ENCODE results near the gene NFYA.

The NFYA gene

GRCh38 chr6:41047306-41047705 is 25.5 kb upstream of the NFYA start:
- no peak for DNase-seq

- no peak for DNase-seq
Observed at GRCh38 chr6:41047745-41048732, 24.7 kb upstream of the NFYA start.

- DNase-seq = no peak
Observed at GRCh38 chr6:41049521-41049920, 23.3 kb upstream of the NFYA start.

GRCh38 chr6:41049955-41050354 is 22.8 kb upstream of the NFYA start:
- DNase-seq = no peak

GRCh38 chr6:41050536-41050935 is 22.2 kb upstream of the NFYA start:
- DNase-seq = no peak

GRCh38 chr6:41051873-41052272 is 20.9 kb upstream of the NFYA start:
- no peak for DNase-seq

- no peak for DNase-seq
Observed at GRCh38 chr6:41053041-41053440, 19.7 kb upstream of the NFYA start, which contains the start of gene APOBEC2. APOBEC2 (plus strand) TSS chr6:41053202; CDS start chr6:41053348, 146 bp downstream.

- DNase-seq = no peak
Observed at GRCh38 chr6:41054511-41054910, 18.3 kb upstream of the NFYA start.

- DNase-seq = no peak
Observed at GRCh38 chr6:41055149-41055548, 17.6 kb upstream of the NFYA start.

GRCh38 chr6:41056768-41057490 is 15.8 kb upstream of the NFYA start:
- DNase-seq = no peak

GRCh38 chr6:41058783-41059181 is 14.0 kb upstream of the NFYA start:
- no peak for DNase-seq

GRCh38 chr6:41059556-41059955 is 13.2 kb upstream of the NFYA start:
- no peak for DNase-seq

GRCh38 chr6:41061196-41061726 is 11.5 kb upstream of the NFYA start:
- DNase-seq = no peak

GRCh38 chr6:41062056-41062455 is 10.7 kb upstream of the NFYA start:
- DNase-seq = no peak

GRCh38 chr6:41063884-41064285 is 8.9 kb upstream of the NFYA start:
- DNase-seq = no peak

GRCh38 chr6:41064841-41065240 is 7.9 kb upstream of the NFYA start:
- DNase-seq = no peak

- DNase-seq = no peak
Observed at GRCh38 chr6:41065550-41066026, 7.2 kb upstream of the NFYA start.

GRCh38 chr6:41066867-41067304 is 5.9 kb upstream of the NFYA start:
- DNase-seq = peak; percentile 68

GRCh38 chr6:41071501-41071922 is 1.3 kb upstream of the NFYA start:
- DNase-seq = no peak

- DNase-seq = peak; percentile 100
Observed at GRCh38 chr6:41071923-41072835, 595 bp upstream of the NFYA start, which contains the start of gene OARD1. OARD1 (minus strand) TSS chr6:41072356; CDS start chr6:41071634, 722 bp downstream.

GRCh38 chr6:41073203-41073967 is 611 bp downstream of the NFYA start:
- peak; percentile 79 for DNase-seq
